Glomerular endothelial cell (primary cell): ENCODE measurements around the gene QRSL1. TPM values are rescaled to one million over a fixed set of nuclear protein-coding genes. Genes with fewer than 3 reads are reported as not detected.
"Not testable (repeated sequence)": the region's sequence is repeated elsewhere in the genome, so short reads cannot be mapped to it uniquely, and the experiment has no call there.

Source experiments
- DNase-seq: peaks from one replicate; pipeline ENCODE4 v3.0.0-alpha.2; 2011; ENCODE audit warnings: low read depth, low spot score; ENCODE audit errors: extremely low read depth
- total RNA-seq: library from RNA; depleted of rRNA; stranded (reverse); fragments of >200 nt; gene quantifications from 2 replicates; pipeline ENCODE4 v1.2.3, GENCODE V29; 2015

QRSL1 gene, protein sequence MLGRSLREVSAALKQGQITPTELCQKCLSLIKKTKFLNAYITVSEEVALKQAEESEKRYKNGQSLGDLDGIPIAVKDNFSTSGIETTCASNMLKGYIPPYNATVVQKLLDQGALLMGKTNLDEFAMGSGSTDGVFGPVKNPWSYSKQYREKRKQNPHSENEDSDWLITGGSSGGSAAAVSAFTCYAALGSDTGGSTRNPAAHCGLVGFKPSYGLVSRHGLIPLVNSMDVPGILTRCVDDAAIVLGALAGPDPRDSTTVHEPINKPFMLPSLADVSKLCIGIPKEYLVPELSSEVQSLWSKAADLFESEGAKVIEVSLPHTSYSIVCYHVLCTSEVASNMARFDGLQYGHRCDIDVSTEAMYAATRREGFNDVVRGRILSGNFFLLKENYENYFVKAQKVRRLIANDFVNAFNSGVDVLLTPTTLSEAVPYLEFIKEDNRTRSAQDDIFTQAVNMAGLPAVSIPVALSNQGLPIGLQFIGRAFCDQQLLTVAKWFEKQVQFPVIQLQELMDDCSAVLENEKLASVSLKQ
- total RNA-seq: 7.3 and 8.2 TPM in 2 replicates

DNA sequence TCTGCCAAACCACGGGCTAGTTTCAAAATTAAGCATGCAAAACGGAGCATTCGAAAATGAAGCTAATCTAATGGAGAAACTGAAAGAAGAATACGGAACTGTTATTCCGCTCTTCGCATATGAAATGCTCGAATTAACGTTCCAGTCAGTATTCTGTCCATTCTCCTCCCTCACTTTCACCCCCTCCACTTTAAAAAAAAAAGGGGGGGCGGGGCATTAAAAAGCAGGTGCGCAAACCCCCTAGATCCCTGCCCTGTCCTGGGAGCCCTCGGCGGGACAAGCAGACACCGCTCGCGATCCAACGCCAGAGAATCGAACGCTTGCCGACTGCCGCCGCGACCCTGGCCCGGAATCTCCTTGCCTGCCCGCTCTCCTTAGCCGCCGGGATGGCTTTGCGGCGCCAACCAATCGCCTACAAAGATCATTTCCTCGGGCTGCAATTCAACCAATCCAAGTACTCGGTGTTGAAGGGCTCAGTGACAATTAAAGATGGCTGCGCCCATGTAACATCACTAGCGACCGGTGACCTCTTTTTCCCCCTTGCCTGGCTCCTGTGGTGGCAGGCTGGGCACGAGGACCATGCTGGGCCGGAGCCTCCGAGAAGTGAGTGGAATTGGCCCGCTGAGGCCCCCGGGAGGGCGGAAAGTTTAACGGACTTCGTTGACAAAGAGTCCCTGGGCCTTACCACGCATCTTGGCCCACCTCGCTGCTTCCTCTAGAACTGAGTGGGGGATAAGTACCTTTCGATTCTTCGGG is at the start of gene QRSL1, which contains the start of gene RTN4IP1:
TSS of gene QRSL1 (plus strand) at position 476 of the 756 bp plus-strand sequence. CDS start at position 580, 104 bp downstream.
TSS of gene RTN4IP1 (minus strand) at position 396 of the 756 bp plus-strand sequence. CDS start 477 bp downstream, outside the sequence.
- DNase-seq: peak; percentile 80

GRCh38 chr6:106581468-106581867 is 47.9 kb upstream of the QRSL1 start:
- DNase-seq: no peak

- no peak for DNase-seq
These were observed 42.5 kb upstream of the QRSL1 start for GRCh38 chr6:106586815-106587415.

DNA sequence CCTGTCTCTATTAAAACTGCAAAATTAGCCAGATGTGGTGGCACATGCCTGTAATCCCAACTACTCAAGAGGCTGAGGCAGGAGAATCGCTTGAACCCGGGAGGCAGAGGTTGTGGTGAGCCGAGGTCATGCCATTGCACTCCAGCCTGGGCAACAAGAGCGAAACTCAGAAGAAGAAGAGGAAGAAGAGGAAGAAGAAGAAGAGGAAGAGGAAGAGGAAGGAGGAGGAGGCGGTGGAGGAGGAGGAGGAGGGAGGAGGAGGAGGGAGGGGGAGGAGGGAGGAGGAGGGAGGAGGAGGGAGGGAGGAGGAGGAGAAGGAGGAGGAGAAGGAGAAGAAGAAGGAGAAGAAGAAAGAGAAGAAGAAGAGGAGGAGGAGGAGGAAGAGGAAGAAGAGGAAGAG is 40.4 kb upstream of the QRSL1 start:
- DNase-seq: not testable (repeated sequence)

DNA sequence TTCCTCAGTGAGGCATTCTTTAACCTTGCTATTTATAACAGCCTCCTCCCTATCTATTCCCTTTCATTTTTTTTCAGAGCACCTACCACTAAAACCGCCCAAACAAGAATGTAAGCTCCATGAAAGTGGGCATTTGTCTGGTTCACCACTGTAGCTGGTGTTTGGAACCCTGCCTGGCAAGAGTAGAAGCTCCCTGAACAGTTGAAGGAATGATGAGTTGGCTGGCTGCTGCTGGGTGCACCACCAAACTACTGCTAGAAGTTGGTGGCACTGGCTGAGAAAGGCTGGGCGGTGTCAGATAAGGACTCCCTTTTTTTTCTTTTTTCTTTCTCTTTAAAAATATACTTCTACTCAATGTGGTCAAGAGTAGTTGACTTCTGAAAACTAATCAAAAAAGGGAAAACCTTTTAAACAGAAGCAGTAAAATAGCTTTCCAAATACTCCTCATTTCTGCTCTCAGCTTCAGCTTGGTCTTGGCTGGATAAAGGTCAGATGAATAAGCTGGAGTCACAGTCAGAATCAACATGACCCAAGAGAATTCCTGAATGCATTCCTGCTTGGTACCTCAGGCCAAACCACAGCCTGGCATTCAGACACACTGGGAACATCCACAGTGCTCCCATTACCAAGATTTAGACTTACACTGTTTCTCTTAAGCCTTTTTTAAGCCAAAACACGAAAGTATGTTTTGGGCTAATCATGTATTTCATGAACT is 38.1 kb upstream of the QRSL1 start:
- DNase-seq: no peak

DNA sequence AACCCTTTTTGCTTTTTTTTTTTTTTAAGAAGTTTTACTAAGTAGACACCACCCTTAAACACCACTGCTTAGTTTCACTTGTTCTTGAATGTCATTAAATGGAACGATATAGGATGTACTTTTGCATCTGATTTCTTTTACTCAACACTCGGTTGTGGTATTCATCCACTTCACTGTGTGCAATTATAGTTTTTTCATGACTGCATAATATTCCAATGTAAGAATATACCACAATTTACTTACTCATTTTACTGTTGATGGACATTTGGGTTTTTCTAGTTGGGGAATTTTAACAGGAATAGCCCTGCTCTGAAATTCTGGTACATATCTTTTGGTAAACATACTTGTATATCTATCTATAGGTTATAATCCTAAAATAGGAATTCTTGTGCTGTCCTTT is 29.9 kb upstream of the QRSL1 start:
- no peak for DNase-seq

- no peak for DNase-seq
These were observed 29.0 kb upstream of the QRSL1 start for GRCh38 chr6:106600329-106600728.

GRCh38 chr6:106608080-106608668 is 21.2 kb upstream of the QRSL1 start:
- DNase-seq: no peak

GRCh38 chr6:106609699-106610098 is 19.7 kb upstream of the QRSL1 start:
- no peak for DNase-seq

DNA sequence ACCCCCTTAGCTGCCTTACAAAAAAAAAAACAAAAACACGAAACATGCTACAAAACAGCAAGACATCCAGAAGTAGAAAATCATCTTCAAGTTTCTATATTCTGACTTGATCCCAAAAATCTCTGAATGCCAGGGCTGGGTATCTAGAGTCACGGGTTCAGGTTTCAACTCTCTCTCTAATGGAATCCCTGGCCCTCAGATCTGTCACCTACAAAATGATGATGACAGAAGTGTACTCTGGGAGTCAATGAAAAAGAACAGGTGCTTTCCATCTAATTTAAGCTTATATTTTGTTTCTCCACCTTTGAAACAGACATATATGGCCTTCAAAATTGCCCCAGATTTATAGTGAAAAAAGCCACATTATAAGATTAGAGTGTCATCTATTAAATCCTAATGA is 18.3 kb upstream of the QRSL1 start:
- DNase-seq: no peak

DNA sequence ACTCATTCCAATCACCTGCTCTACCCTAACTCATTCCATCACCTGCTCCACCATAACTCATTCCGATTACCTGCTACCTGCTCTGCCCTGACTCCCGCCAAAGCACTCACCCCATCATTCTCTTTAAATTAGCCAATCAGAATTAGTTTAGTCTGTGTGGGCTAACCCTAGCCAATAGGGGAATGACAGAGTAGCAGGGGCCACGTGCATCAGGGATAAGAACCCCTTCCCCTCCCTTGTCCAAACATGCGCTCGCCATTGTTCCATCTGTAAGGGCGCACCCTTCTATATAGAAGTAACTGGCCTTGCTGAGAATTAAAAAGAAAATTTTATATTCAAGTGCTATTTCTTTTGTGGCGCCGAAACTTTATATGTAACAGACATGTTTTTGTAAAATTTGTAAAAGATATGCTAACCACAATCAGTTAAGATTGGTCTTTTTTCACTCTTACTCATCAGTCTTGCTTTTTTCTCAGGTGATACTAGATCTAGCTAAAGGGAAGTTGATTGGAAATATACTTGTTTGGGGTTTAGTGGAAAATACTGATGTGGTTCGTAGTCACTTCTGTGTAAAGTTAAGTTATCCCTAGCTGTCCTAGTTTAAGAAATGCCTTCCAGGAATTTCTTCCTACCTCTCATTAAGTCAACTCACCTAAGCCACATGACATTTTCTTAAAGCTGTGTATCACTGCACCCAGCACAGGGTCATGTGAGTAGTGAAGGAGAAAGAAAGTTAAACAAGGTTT is 16.5 kb upstream of the QRSL1 start:
- no peak for DNase-seq

- DNase-seq: no peak
These were observed 15.8 kb upstream of the QRSL1 start for GRCh38 chr6:106613590-106613989.

DNA sequence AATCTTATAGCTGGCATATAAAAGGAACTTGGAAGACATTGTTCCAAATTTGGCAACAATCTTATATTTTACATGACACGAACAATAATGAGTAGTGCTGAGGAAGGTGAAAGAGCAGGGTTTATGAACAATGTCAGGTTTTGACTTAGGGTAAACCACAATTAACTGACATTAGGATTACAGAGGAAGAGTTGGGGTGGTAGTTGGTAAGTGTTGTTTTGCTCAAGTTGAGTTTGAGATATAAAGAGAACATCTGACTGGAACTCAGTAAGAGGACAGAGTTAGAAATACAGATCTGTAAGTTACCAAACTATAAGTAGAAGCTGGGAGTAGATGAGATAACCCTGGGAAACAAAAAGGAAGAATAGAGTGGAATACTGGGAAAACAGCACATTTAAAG is 15.2 kb upstream of the QRSL1 start:
- no peak for DNase-seq

GRCh38 chr6:106614592-106615257 is 14.7 kb upstream of the QRSL1 start:
- no peak for DNase-seq

GRCh38 chr6:106617302-106617701 is 12.1 kb upstream of the QRSL1 start:
- no peak for DNase-seq

DNA sequence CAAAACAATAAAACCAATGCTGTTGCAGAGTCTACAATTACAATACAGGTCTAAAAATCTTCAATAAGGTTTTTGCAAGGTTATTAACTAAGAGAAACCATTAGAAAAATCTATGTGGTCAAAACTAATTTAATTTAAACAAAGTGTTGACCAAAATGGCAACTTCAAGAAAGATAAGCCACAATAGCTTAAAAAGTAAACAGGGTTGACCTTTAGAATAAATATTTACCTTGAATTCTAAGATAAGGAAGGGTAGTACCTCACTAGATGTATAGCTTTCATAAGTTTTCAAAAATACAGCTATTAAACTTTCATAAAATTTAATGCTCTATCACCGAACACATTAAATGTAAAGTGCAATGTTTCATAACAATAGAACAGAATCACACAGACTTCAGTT is 11.5 kb upstream of the QRSL1 start:
- no peak for DNase-seq

DNA sequence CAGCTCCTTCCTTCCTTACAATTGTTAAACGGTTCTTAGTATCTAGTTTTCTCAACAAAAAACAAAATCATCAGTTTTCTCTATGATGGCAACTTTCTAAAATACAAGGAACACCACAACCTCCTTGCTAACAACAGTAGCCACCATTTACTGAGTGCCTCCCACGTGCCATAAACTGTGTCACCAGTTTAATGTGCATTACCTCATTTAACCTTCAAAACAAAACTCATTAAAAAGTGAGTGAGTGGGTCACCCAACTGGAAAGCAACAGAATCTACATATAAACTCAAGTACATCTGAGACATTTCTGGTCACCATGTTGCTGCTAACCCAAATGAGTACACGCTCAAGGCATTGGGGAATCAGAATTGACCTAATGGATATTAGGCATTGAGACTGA is 11.1 kb upstream of the QRSL1 start:
- no peak for DNase-seq

DNA sequence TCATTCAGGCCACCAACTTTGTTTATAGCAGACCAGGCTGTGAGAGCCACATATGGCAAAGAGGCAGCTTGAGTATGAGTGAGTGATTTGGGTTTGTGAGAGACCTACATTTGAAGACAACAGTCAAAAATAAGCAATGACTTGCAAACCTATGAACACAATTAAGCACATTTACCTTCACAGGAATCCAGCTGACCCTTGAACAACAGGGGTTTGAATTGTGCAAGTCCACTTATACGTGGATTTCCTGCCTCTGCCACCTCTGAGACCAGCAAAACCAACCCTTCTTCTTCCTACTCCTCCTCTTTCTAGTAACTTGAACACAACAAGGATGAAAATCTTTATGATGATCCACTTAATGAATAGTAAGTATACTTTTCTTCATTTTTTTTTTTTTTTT is 10.2 kb upstream of the QRSL1 start:
- no peak for DNase-seq
